SK-N-SH treated with all-trans-retinoic acid at 6 μM for 48 hours (cell line): ENCODE data around the gene CHST11.

Experiments used
- ATAC-seq: fragments of 200-7000 bp; cut with Tn5 transposase; 3 replicates; pipeline ENCODE4 v1.9.1; 2020; ENCODE audit warnings: mild to moderate bottlenecking, moderate library complexity
- ARNTL ChIP-seq: fragments of 450-650 bp; formaldehyde crosslinking; IDR thresholded peaks from 2 replicates; pipeline ENCODE4 v1.5.0; 2020; ENCODE audit warnings: low read depth, mild to moderate bottlenecking, moderate library complexity, borderline replicate concordance
- BACH2 ChIP-seq: fragments of 250-450 bp; sonication (Bioruptor Pico); IDR thresholded peaks from 2 replicates; pipeline ENCODE4 v1.9.0; 2021; ENCODE audit warnings: mild to moderate bottlenecking, borderline replicate concordance
- CREB5 ChIP-seq: fragments of 250-450 bp; sonication (Bioruptor Pico); IDR thresholded peaks from 2 replicates; pipeline ENCODE4 v1.5.1; 2020; ENCODE audit warnings: low read depth, mild to moderate bottlenecking, moderate library complexity
- ISL1 ChIP-seq: fragments of 250-450 bp; sonication (Bioruptor Pico); IDR thresholded peaks from 2 replicates; pipeline ENCODE4 v2.1.2; 2022; ENCODE audit warnings: mild to moderate bottlenecking, moderate library complexity
- OSR1 ChIP-seq: fragments of 250-450 bp; sonication (Bioruptor Pico); IDR thresholded peaks from 2 replicates; pipeline ENCODE4 v1.8.0; 2022; ENCODE audit warnings: moderate library complexity, mild to moderate bottlenecking, inconsistent platforms
- POU6F1 ChIP-seq: fragments of 250-450 bp; sonication (Bioruptor Pico); IDR thresholded peaks from 2 replicates; pipeline ENCODE4 v1.8.0; 2021; ENCODE audit warnings: low read depth, mild to moderate bottlenecking, moderate library complexity, borderline replicate concordance
- PPARA ChIP-seq: fragments of 250-450 bp; sonication (Bioruptor Pico); IDR thresholded peaks from 2 replicates; pipeline ENCODE4 v1.5.0; 2020; ENCODE audit warnings: mild to moderate bottlenecking, borderline replicate concordance
- RARB ChIP-seq: fragments of 250-450 bp; sonication (Bioruptor Pico); IDR thresholded peaks from 2 replicates; pipeline ENCODE4 v1.8.0; 2021; ENCODE audit warnings: mild to moderate bottlenecking, moderate library complexity
- SNAI2 ChIP-seq: fragments of 250-450 bp; sonication (Bioruptor Pico); IDR thresholded peaks from 2 replicates; pipeline ENCODE4 v1.5.0; 2020; ENCODE audit warnings: mild to moderate bottlenecking, moderate library complexity
- TCF4 ChIP-seq: fragments of 250-450 bp; sonication (Bioruptor Pico); IDR thresholded peaks from 2 replicates; pipeline ENCODE4 v1.8.0; 2021; ENCODE audit warnings: mild to moderate bottlenecking, moderate library complexity, borderline replicate concordance
- TSHZ2 ChIP-seq: fragments of 250-450 bp; sonication (Bioruptor Pico); IDR thresholded peaks from 2 replicates; pipeline ENCODE4 v1.5.0; 2020; ENCODE audit warnings: mild to moderate bottlenecking, moderate library complexity
- ZFP30 ChIP-seq: fragments of 450-650 bp; formaldehyde crosslinking; IDR thresholded peaks from 2 replicates; pipeline ENCODE4 v1.5.0; 2022; ENCODE audit warnings: mild to moderate bottlenecking, moderate library complexity
- ZNF565 ChIP-seq: fragments of 450-650 bp; formaldehyde crosslinking; conservative IDR thresholded peaks from 2 replicates; pipeline ENCODE4 v1.5.0; 2020; ENCODE audit warnings: low read depth, mild to moderate bottlenecking, moderate library complexity
- ZNF8 ChIP-seq: fragments of 450-650 bp; formaldehyde crosslinking; IDR thresholded peaks from 2 replicates; pipeline ENCODE4 v1.5.0; 2020; ENCODE audit warnings: mild to moderate bottlenecking, moderate library complexity
- TF ChIP-seq, protein P1 (sequence below): fragments of 250-450 bp; sonication (Bioruptor Pico); IDR thresholded peaks from 2 replicates; pipeline ENCODE4 v1.5.1; 2021; ENCODE audit warnings: mild to moderate bottlenecking, moderate library complexity

CHST11 gene

GRCh38 chr12:104682790-104683279, 226.1 kb downstream of the CHST11 start (continued):
- TF ChIP-seq CREB5 (CRISPR knock-in tag) (no peak), BACH2 (CRISPR knock-in tag) (no peak)

DNA sequence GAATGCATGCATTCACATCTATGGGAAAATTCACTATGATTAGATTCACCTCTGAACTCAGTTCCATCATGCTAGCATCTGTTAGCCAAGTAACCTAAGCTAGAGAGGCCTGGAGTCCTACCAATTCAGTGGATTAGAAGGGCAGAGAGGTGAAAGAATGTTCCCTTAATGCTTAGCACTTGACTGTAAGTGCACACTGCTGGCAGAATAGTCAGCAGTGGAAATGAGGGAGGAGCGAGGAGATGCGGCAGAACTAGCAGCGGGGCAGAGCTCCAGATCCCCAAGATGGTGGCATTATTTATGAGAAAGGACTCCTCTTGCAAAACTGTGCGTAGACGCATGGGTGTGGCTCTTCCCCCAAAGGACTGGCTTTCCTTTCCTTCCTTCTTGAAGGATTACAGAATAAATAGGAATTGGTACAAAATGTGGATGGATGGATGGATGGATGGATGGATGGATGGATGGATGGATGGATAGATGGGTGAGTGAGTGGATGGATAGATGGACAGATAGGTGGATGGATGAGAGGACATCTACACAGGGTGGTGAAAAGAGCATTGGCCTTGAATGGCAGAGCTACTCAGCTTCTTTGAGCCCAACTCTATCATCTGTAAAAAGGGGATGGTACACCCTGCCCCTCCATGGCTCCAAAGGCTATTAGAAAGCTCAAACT, 227.2 kb downstream of the CHST11 start:
- no peak for ATAC-seq

GRCh38 chr12:104684884-104685283, 228.1 kb downstream of the CHST11 start:
- peak; percentile 77 for ATAC-seq
- no peak for TF ChIP-seq RARB (CRISPR knock-in tag)
- TF ChIP-seq ZFP30 (CRISPR knock-in tag) = no peak
- TF ChIP-seq ZNF565 (CRISPR knock-in tag) = no peak
- 0 out of 2 replicates have a peak, but pooled peaks have one; percentile 24 for TF ChIP-seq TSHZ2 (CRISPR knock-in tag)
- peak; percentile 86 for TF ChIP-seq ISL1 (CRISPR knock-in tag)
- peak; percentile 84 for TF ChIP-seq TCF4 (CRISPR knock-in tag)
- 0 out of 2 replicates have a peak, but pooled peaks have one; percentile 23 for TF ChIP-seq CREB5 (CRISPR knock-in tag)
- TF ChIP-seq POU6F1 (CRISPR knock-in tag) = no peak
- TF ChIP-seq, protein P1, sequence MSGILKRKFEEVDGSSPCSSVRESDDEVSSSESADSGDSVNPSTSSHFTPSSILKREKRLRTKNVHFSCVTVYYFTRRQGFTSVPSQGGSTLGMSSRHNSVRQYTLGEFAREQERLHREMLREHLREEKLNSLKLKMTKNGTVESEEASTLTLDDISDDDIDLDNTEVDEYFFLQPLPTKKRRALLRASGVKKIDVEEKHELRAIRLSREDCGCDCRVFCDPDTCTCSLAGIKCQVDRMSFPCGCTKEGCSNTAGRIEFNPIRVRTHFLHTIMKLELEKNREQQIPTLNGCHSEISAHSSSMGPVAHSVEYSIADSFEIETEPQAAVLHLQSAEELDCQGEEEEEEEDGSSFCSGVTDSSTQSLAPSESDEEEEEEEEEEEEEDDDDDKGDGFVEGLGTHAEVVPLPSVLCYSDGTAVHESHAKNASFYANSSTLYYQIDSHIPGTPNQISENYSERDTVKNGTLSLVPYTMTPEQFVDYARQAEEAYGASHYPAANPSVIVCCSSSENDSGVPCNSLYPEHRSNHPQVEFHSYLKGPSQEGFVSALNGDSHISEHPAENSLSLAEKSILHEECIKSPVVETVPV (CRISPR knock-in tag) = no peak

More for the DNA sequence above, 227.2 kb downstream of the CHST11 start:
- TF ChIP-seq OSR1 (CRISPR knock-in tag) (no peak), PPARA (no peak), ZNF8 (no peak), CREB5 (CRISPR knock-in tag) (no peak), RARB (CRISPR knock-in tag) (no peak), ARNTL (CRISPR knock-in tag) (no peak), SNAI2 (CRISPR knock-in tag) (no peak)
- TF ChIP-seq, all 23 proteins: peak for 0

DNA sequence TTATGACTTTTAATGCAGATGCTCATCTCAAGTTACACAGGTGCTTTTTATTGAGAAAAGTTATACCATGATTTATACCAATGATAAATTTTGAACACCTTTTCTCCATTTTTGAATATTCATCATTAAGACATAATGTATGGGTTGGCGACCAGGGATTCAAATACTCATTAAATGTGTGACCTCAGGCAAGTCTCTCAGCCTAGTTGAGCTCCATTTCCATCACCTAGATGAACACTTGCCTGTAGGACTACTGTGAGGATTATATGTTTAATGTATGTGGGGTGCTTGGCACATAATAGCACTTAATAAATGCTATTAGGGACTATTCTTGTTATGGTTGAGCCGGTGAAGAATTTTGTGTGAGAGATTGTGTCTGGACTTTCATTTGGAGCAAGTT, 228.6 kb downstream of the CHST11 start:
- TF ChIP-seq RARB (CRISPR knock-in tag) = no peak
- no peak; the same call in 2 of the 3 replicates for ATAC-seq
